RWPE1 (cell line): ENCODE data around the gene AJAP1.

ENCODE experiments used
- CTCF ChIA-PET: fragments of 350-600 bp; sonication (Branson Sonifier 250); formaldehyde crosslinking; extraction: SDS; loops from one replicate; lab custom pipeline; 2021; lab: Yijun Ruan, JAX
- POLR2A ChIA-PET: fragments of 400-600 bp; formaldehyde crosslinking; extraction: SDS; loops from one replicate; lab custom pipeline; 2020; ENCODE audit warnings: antibody characterized with exemption; ENCODE audit not compliant: low non-redundant PET; lab: Yijun Ruan, JAX
- DNase-seq: peaks from one replicate; pipeline ENCODE4 v3.0.0; 2012; ENCODE audit warnings: low spot score
- H3K27ac ChIP-seq: fragments of 450-650 bp; 2 replicates; pipeline ENCODE4 v1.5.1; 2017
- CTCF ChIP-seq: fragments of 450-650 bp; conservative IDR thresholded peaks from 2 replicates; pipeline ENCODE4 v1.5.1; 2017; ENCODE audit warnings: low read depth, mild to moderate bottlenecking

The AJAP1 gene

GRCh38 chr1:4797429-4797828 lies 143.0 kb downstream of the AJAP1 start:
- CTCF ChIA-PET = interaction anchor here (0.5 kb wide), 1 partner anchor 146 kb away, joined by 3 read pairs; no protein-coding TSS in a partner anchor
- DNase-seq = no peak
- POLR2A ChIA-PET = no interaction called here
- H3K27ac ChIP-seq = no peak overlapping the region
- TF ChIP-seq CTCF = no peak

GRCh38 chr1:4801192-4801924 lies 146.9 kb downstream of the AJAP1 start:
- TF ChIP-seq CTCF = no peak
- CTCF ChIA-PET = no interaction called here
- H3K27ac ChIP-seq = no peak overlapping the region
- no peak for DNase-seq
- POLR2A ChIA-PET = no interaction called here

- no peak for TF ChIP-seq CTCF
- ChIA-PET POLR2A (no interaction called here), CTCF (no interaction called here)
- no peak for DNase-seq
- no peak overlapping the region for H3K27ac ChIP-seq
Measured at GRCh38 chr1:4802024-4802423, 147.6 kb downstream of the AJAP1 start.

GRCh38 chr1:4803335-4803734 lies 148.9 kb downstream of the AJAP1 start:
- no peak for TF ChIP-seq CTCF
- ChIA-PET POLR2A (no interaction called here), CTCF (interaction anchor here (0.5 to 0.7 kb wide), 2 partner anchors 494 to 1446 kb away, joined by 3 to 4 read pairs; no protein-coding TSS in a partner anchor)
- no peak overlapping the region for H3K27ac ChIP-seq
- DNase-seq = no peak

DNA sequence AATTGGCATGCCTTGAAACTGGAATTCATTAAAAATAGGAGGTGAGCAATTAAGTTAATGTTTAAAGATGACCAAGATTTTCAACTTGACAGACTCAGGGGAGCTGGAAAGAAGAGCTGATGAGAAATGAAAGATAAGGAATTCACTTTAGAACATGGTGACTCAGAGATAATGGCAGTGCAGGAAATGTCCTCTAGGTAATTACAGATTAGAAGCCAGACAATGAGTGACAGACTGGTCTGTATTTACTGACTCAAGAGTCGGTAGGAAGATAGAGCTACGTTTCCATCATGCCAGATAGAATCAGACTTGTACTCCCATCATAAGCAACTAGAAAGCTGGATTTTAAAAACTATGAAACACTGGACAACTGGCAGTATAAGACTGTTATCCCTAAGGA lies 151.6 kb downstream of the AJAP1 start:
- no peak for TF ChIP-seq CTCF
- POLR2A ChIA-PET = no interaction called here
- CTCF ChIA-PET = no interaction called here
- H3K27ac ChIP-seq = no peak overlapping the region
- DNase-seq = no peak

- no peak for TF ChIP-seq CTCF
- DNase-seq = no peak
- no peak overlapping the region for H3K27ac ChIP-seq
- ChIA-PET POLR2A (no interaction called here), CTCF (interaction anchor here (0.6 kb wide), 1 partner anchor 144 kb away, joined by 3 read pairs; no protein-coding TSS in a partner anchor)
Measured at GRCh38 chr1:4820543-4820942, 166.1 kb downstream of the AJAP1 start.
